ENCODE measurements around the gene LARP1B. TPM values are rescaled to one million over a fixed set of nuclear protein-coding genes. Genes with fewer than 3 reads are reported as not detected.
"Not testable (repeated sequence)": the region's sequence is repeated elsewhere in the genome, so short reads cannot be mapped to it uniquely, and the experiment has no call there.

LARP1B gene
- total RNA-seq, 1 donor = 11.5 TPM

GRCh38 chr4:128228845-128229795 is 168.0 kb downstream of the LARP1B start:
- no peaks in the 10 kb centered on the region for H3K27me3 ChIP-seq (ENCODE audit: insufficient read depth, low read length)
- H3K9me3 ChIP-seq (ENCODE audit: low read depth, low read length) = no peaks in the 10 kb centered on the region
- H3K4me1 ChIP-seq (ENCODE audit: insufficient read depth, low read length) = no peaks in the 10 kb centered on the region
- no peak overlapping the region for H3K4me3 ChIP-seq (ENCODE audit: low read length)

GRCh38 chr4:128232719-128233118 is 171.6 kb downstream of the LARP1B start:
- Histone ChIP-seq H3K27me3 (ENCODE audit: insufficient read depth, low read length) (no peaks in the 10 kb centered on the region), H3K4me3 (ENCODE audit: low read length) (no peak overlapping the region), H3K4me1 (ENCODE audit: insufficient read depth, low read length) (no peaks in the 10 kb centered on the region), H3K9me3 (ENCODE audit: low read depth, low read length) (no peaks in the 10 kb centered on the region)

- H3K27me3 ChIP-seq (ENCODE audit: insufficient read depth, low read length) = no peaks in the 10 kb centered on the region
- H3K4me1 ChIP-seq (ENCODE audit: insufficient read depth, low read length) = no peaks in the 10 kb centered on the region
- no peak overlapping the region for H3K4me3 ChIP-seq (ENCODE audit: low read length)
- no peaks in the 10 kb centered on the region for H3K9me3 ChIP-seq (ENCODE audit: low read depth, low read length)
Observed at GRCh38 chr4:128234836-128235235, 173.7 kb downstream of the LARP1B start.

DNA sequence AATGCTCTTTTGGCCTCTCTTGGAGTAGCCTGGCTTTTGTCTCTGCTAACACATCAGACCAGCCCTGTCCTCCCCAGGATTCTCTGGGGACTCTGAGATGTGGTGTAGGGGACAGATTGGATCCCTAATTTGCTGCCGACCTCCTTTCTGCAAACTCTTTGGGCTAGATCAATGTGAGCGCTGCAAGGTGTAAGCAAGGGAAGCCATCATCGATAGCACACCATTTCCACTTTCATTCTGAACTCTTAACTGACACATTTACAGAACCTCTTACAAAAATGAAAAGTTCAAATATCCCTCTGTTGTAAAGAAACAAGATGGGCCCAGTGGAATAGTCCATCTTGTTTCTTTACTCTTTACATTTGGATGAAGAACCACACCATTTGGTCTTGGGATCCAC is 179.9 kb downstream of the LARP1B start:
- no peaks in the 10 kb centered on the region for H3K4me1 ChIP-seq (ENCODE audit: insufficient read depth, low read length)
- no peaks in the 10 kb centered on the region for H3K9me3 ChIP-seq (ENCODE audit: low read depth, low read length)
- no peaks in the 10 kb centered on the region for H3K27me3 ChIP-seq (ENCODE audit: insufficient read depth, low read length)
- no peak overlapping the region for H3K4me3 ChIP-seq (ENCODE audit: low read length)

- H3K9me3 ChIP-seq (ENCODE audit: low read depth, low read length) = no peaks in the 10 kb centered on the region
- no peaks in the 10 kb centered on the region for H3K4me1 ChIP-seq (ENCODE audit: insufficient read depth, low read length)
- no peak overlapping the region for H3K4me3 ChIP-seq (ENCODE audit: low read length)
- H3K27me3 ChIP-seq (ENCODE audit: insufficient read depth, low read length) = no peaks in the 10 kb centered on the region
Observed at GRCh38 chr4:128241425-128241913, 180.4 kb downstream of the LARP1B start.

DNA sequence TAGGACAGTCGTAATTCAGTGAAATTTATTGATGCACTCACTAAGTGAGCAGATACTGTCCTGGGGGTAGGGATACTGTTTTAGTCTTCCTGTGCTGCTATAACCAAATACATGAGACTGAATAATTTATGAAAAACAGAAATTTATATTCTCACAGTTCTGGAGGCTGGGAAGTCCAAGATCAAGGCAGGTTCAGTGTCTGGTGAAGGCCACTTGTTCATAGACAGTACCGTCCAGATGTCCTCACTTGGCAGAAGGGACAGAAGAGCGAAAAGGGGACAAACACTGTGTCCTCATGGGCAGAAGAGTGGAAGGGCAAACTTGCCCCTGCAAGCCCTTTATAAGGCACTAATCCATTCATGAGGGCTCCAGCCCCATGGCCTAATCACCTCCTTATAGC is 180.9 kb downstream of the LARP1B start:
- Histone ChIP-seq H3K9me3 (ENCODE audit: low read depth, low read length) (no peaks in the 10 kb centered on the region), H3K4me3 (ENCODE audit: low read length) (no peak overlapping the region), H3K27me3 (ENCODE audit: insufficient read depth, low read length) (no peaks in the 10 kb centered on the region), H3K4me1 (ENCODE audit: insufficient read depth, low read length) (no peaks in the 10 kb centered on the region)

GRCh38 chr4:128242601-128243000 is 181.5 kb downstream of the LARP1B start:
- Histone ChIP-seq H3K4me3 (ENCODE audit: low read length) (no peak overlapping the region), H3K9me3 (ENCODE audit: low read depth, low read length) (no peaks in the 10 kb centered on the region), H3K4me1 (ENCODE audit: insufficient read depth, low read length) (no peaks in the 10 kb centered on the region), H3K27me3 (ENCODE audit: insufficient read depth, low read length) (no peaks in the 10 kb centered on the region)

GRCh38 chr4:128244379-128244778 is 183.3 kb downstream of the LARP1B start:
- peaks cover 2% of the 10 kb centered on the region for H3K9me3 ChIP-seq (ENCODE audit: low read depth, low read length)
- no peaks in the 10 kb centered on the region for H3K4me1 ChIP-seq (ENCODE audit: insufficient read depth, low read length)
- H3K4me3 ChIP-seq (ENCODE audit: low read length) = no peak overlapping the region
- H3K27me3 ChIP-seq (ENCODE audit: insufficient read depth, low read length) = no peaks in the 10 kb centered on the region

GRCh38 chr4:128245391-128245790 is 184.3 kb downstream of the LARP1B start:
- not testable (repeated sequence) for H3K4me3 ChIP-seq (ENCODE audit: low read length); H3K9me3 ChIP-seq (ENCODE audit: low read depth, low read length); H3K27me3 ChIP-seq (ENCODE audit: insufficient read depth, low read length); H3K4me1 ChIP-seq (ENCODE audit: insufficient read depth, low read length)

DNA sequence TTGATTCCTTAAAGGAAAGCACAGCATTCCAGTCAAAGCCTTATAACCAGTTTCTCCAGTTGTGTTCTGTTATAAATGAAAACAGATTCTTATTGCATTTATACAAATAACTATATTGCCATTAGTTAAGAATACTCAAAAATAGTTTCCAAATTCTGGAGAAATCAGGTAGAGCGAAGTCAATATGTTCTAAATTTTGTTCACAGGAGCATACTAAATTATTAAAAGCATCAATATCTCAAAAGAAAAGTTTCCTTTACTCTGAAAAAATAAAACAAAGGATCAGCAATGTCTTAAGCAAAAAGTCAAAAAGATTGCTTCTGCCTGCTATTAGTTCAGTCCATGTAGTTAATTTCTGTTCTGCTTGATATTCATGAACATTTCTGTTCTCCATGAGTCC is 186.8 kb downstream of the LARP1B start:
- Histone ChIP-seq H3K4me3 (ENCODE audit: low read length) (no peak overlapping the region), H3K4me1 (ENCODE audit: insufficient read depth, low read length) (no peaks in the 10 kb centered on the region), H3K9me3 (ENCODE audit: low read depth, low read length) (peaks cover 8% of the 10 kb centered on the region), H3K27me3 (ENCODE audit: insufficient read depth, low read length) (no peaks in the 10 kb centered on the region)

GRCh38 chr4:128249787-128250668 is 188.9 kb downstream of the LARP1B start:
- H3K4me3 ChIP-seq (ENCODE audit: low read length) = no peak overlapping the region
- H3K9me3 ChIP-seq (ENCODE audit: low read depth, low read length) = peaks cover 8% of the 10 kb centered on the region
- no peaks in the 10 kb centered on the region for H3K27me3 ChIP-seq (ENCODE audit: insufficient read depth, low read length)
- no peaks in the 10 kb centered on the region for H3K4me1 ChIP-seq (ENCODE audit: insufficient read depth, low read length)

GRCh38 chr4:128255906-128256305 is 194.8 kb downstream of the LARP1B start:
- Histone ChIP-seq H3K27me3 (ENCODE audit: insufficient read depth, low read length) (no peaks in the 10 kb centered on the region), H3K9me3 (ENCODE audit: low read depth, low read length) (no peaks in the 10 kb centered on the region), H3K4me1 (ENCODE audit: insufficient read depth, low read length) (no peaks in the 10 kb centered on the region), H3K4me3 (ENCODE audit: low read length) (no peak overlapping the region)

GRCh38 chr4:128256539-128256938 is 195.4 kb downstream of the LARP1B start:
- H3K9me3 ChIP-seq (ENCODE audit: low read depth, low read length) = no peaks in the 10 kb centered on the region
- H3K4me1 ChIP-seq (ENCODE audit: insufficient read depth, low read length) = no peaks in the 10 kb centered on the region
- no peaks in the 10 kb centered on the region for H3K27me3 ChIP-seq (ENCODE audit: insufficient read depth, low read length)
- H3K4me3 ChIP-seq (ENCODE audit: low read length) = no peak overlapping the region

DNA sequence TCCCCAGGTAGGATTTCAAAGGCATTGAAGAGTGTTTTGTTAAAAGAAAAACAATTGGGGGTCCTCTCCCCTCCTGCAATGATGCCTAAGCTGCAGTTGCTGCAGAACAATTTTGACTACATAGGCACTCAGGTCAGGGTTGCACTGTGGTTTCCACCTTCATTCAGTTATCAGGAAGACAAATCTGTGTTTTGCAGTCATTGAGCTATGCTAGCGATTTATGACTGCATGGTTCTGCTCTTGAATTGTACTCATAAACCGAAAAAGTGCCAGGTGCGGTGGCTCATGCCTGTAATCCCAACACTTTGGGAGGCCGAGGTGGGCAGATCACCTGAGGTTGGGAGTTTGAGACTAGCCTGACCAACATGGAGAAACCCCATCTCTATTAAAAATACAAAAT is 197.1 kb downstream of the LARP1B start:
- H3K9me3 ChIP-seq (ENCODE audit: low read depth, low read length); H3K4me1 ChIP-seq (ENCODE audit: insufficient read depth, low read length); H3K4me3 ChIP-seq (ENCODE audit: low read length); H3K27me3 ChIP-seq (ENCODE audit: insufficient read depth, low read length): not testable (repeated sequence)

DNA sequence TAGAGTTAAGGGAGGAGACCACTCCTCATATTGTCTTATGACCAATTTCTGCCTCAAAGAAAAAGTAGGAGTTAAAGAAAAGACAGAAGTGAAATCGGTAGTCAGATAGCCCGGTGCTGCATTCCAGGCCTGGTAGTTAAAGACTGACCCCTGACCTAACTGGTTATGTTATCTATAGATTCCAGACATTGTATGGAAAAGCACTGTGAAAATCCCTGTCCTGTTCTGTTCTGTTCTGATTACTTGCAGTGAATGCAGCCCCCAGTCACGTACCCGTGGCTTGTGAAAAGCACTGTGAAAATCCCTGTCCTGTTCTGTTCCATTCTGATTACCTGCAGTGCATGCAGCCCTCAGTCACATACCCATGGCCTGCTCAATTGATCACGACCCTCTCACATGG is 198.8 kb downstream of the LARP1B start:
- H3K4me3 ChIP-seq (ENCODE audit: low read length); H3K4me1 ChIP-seq (ENCODE audit: insufficient read depth, low read length); H3K9me3 ChIP-seq (ENCODE audit: low read depth, low read length); H3K27me3 ChIP-seq (ENCODE audit: insufficient read depth, low read length): not testable (repeated sequence)

All from mononuclear cell (primary cell).